HG03378 (cell line): ENCODE measurements around the gene SPEG.

ENCODE experiments used
- ATAC-seq: cut with Tn5 transposase; IDR thresholded peaks from one replicate; pipeline ENCODE4 v1.9.1; 2021; ENCODE audit warnings: mild to moderate bottlenecking, moderate library complexity; ENCODE audit not compliant: unreplicated experiment

Gene SPEG

GRCh38 chr2:219542931-219543595, 108.4 kb downstream of the SPEG start:
- ATAC-seq: peak; percentile 17

GRCh38 chr2:219543596-219544358, 109.1 kb downstream of the SPEG start, which contains the start of the genes CHPF and TMEM198:
Gene CHPF, minus strand, starts transcription at chr2:219543809. Its CDS starts 271 bp downstream, at chr2:219543538.
Gene TMEM198, plus strand, starts transcription at chr2:219544028. Its CDS starts 700 bp downstream, at chr2:219544728.
- peak; percentile 60 for ATAC-seq

- ATAC-seq: no peak
These were observed 109.9 kb downstream of the SPEG start for GRCh38 chr2:219544567-219544966.

- ATAC-seq: no peak
These were observed 110.8 kb downstream of the SPEG start for GRCh38 chr2:219545295-219545942.

- no peak for ATAC-seq
These were observed 111.3 kb downstream of the SPEG start for GRCh38 chr2:219545943-219546352.

DNA sequence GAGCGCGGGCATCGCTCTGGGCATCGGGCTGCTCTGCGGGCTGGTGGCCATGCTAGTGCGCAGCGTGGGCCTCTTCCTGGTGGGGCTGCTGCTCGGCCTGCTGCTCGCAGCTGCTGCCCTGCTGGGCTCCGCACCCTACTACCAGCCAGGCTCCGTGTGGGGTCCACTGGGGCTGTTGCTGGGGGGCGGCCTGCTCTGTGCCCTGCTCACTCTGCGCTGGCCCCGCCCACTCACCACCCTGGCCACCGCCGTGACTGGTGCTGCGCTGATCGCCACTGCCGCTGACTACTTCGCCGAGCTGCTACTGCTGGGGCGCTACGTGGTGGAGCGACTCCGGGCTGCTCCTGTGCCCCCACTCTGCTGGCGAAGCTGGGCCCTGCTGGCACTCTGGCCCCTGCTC, 113.0 kb downstream of the SPEG start:
- ATAC-seq: no peak
